Thyroid gland (tissue), 4 donors: Measurements from ENCODE around the gene ARHGEF10L.

ENCODE experiments used
- POLR2A ChIP-seq, 2 donors: fragments of 450-650 bp; IDR thresholded peaks; one replicate each; pipeline ENCODE4 v1.6.1; 2017; ENCODE audit warnings: antibody characterized with exemption in 2 of 2, mild to moderate bottlenecking in 2 of 2, moderate library complexity in 1 of 2
- TF ChIP-seq, protein P1 (sequence below), 6 experiments: fragments of 200-600 bp in 3 of 6; fragments of 450-650 bp in 3 of 6; sonication (generic) in 3 of 6; IDR thresholded peaks; one replicate each; pipeline ENCODE4 v1.5.1; 2016 to 2019; ENCODE audit warnings: antibody characterized with exemption in 6 of 6, mild to moderate bottlenecking in 2 of 6, inconsistent platforms in 1 of 6, moderate library complexity in 1 of 6

DNA sequence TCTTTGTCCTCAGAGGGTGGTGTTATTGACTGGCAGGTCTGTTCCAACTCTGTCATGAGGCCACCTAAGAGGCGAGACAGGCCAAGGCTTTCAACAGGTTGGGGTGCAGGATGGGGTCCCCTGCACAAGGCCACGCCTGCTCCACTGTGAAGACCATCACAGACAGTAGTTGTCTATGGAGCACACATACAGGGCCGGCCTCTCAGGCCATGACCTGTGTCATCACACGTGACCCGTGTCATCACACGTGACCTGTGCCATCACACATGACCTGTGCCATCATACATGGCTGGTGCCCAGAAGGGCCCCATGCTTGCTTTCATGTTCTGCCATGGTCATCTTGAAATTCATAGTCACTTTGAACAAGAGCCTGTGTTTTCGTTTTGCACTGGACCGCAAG, 91.9 kb downstream of the ARHGEF10L start:
- TF ChIP-seq, protein P1, sequence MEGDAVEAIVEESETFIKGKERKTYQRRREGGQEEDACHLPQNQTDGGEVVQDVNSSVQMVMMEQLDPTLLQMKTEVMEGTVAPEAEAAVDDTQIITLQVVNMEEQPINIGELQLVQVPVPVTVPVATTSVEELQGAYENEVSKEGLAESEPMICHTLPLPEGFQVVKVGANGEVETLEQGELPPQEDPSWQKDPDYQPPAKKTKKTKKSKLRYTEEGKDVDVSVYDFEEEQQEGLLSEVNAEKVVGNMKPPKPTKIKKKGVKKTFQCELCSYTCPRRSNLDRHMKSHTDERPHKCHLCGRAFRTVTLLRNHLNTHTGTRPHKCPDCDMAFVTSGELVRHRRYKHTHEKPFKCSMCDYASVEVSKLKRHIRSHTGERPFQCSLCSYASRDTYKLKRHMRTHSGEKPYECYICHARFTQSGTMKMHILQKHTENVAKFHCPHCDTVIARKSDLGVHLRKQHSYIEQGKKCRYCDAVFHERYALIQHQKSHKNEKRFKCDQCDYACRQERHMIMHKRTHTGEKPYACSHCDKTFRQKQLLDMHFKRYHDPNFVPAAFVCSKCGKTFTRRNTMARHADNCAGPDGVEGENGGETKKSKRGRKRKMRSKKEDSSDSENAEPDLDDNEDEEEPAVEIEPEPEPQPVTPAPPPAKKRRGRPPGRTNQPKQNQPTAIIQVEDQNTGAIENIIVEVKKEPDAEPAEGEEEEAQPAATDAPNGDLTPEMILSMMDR (IDR thresholded peaks at IDR 0.05), result no peak
- TF ChIP-seq POLR2A (IDR thresholded peaks at IDR 0.05), result no peak
